Pancreas (tissue), 10 donors: ENCODE measurements around the gene MRGPRF. TPM values are rescaled to one million over a fixed set of nuclear protein-coding genes. Genes with fewer than 3 reads are reported as not detected.
"Not testable (repeated sequence)": the region's sequence is repeated elsewhere in the genome, so short reads cannot be mapped to it uniquely, and the experiment has no call there.

Experiments
- ATAC-seq, 4 donors: fragments of 200-7000 bp; cut with Tn5 transposase; one replicate each; pipeline versions ENCODE4 v1.8.0 to v1.9.1; 2020; ENCODE audit warnings: mild to moderate bottlenecking in 4 of 4, moderate library complexity in 4 of 4
- DNase-seq, 6 donors: peaks; one replicate each; pipeline ENCODE4 v3.0.0-alpha.2; 2020
- FAIRE-seq: peaks from 2 replicates; lab custom pipeline; 2012; peaks lifted over from hg19 to GRCh38; lab: Jason Lieb, UNC
- H3K27ac ChIP-seq, 4 donors: fragments of 200-600 bp; sonication (generic); 1 replicate in 3 of 4; 2 replicates in 1 of 4; pipeline versions ENCODE4 v1.5.0 to v1.8.0; 2020
- H3K27me3 ChIP-seq, 4 donors: fragments of 200-600 bp; one replicate each; pipeline ENCODE4 v1.8.0; 2021
- H3K36me3 ChIP-seq, 3 donors: fragments of 200-600 bp; sonication (generic) in 1 of 3; one replicate each; pipeline versions ENCODE4 v1.5.0 to v1.8.0; 2020 to 2021
- H3K4me1 ChIP-seq, 3 donors: fragments of 200-600 bp; one replicate each; pipeline ENCODE4 v1.8.0; 2021
- H3K4me3 ChIP-seq, 4 donors: fragments of 200-600 bp; sonication (generic) in 2 of 4; one replicate each; pipeline versions ENCODE4 v1.5.0 to v1.8.0; 2020 to 2021
- H3K9me3 ChIP-seq, 4 donors: fragments of 200-600 bp; one replicate each; pipeline ENCODE4 v1.8.0; 2021
- CTCF ChIP-seq, 4 donors: fragments of 200-600 bp; sonication (generic) in 3 of 4; IDR thresholded peaks; one replicate each; pipeline versions ENCODE4 v1.5.0 to v1.8.0; 2021; ENCODE audit warnings: antibody characterized with exemption in 4 of 4
- WGBS, 2 donors: extraction: QIAGEN DNeasy Blood & Tissue Kit; methylation state at CpG; one replicate each; pipeline ENCODE4 v1.1.7; 2013; 5-methylcytosine and 5-hydroxymethylcytosine counted together
- intact Hi-C, 3 donors: fragments of 100-400 bp; cut with DNase I; formaldehyde crosslinking; loops; one replicate each; pipeline versions ENCODE4 v1.11.1 to v1.14.2; 2022
- polyA plus RNA-seq, 2 donors: library from polyadenylated mRNA; stranded (reverse); fragments of 200-250 nt; gene quantifications; one replicate each; pipeline ENCODE4 v1.2.3, GENCODE V29; 2013
- total RNA-seq, 6 donors: library from RNA; stranded (reverse); fragmentation: NEBNext Ultra II Directional in 4 of 6; extraction: Animal tissue kit (Norgen Biotek cat#: 25700) in 4 of 6; gene quantifications; one replicate each; pipeline versions ENCODE4 v1.2.1 to v1.2.4, GENCODE V29; 2021 to 2023
- donor health status: healthy with polysubstance abuse.
- donor health status: DM: no; HTN: no; CAD: no; lungs with moderate emphysema.
- donor health status: DM: no; HTN: no; CAD: no.
- donor health status: control.
- donor health status: control.
- donor health status: Bipolar disorder and iron deficiency.
- donor health status: DM: yes; HTN: yes; CAD: no.
- donor health status: DM: no; HTN: no; CAD: no.
- donor health status: DM: no; HTN: no; CAD: no.
- donor health status: DM: yes; HTN: yes; CAD: no.

MRGPRF gene
- total and polyA plus RNA-seq, 8 donors: 0.37 to 4.2 (median 1.6) TPM

- H3K4me3 ChIP-seq: no peak overlapping the region
- ATAC-seq (peak; percentile 50 to 76 (median 72)), DNase-seq (peak in 3 of 6 donors; percentile 5 to 35 (median 14)), FAIRE-seq (peak; percentile 71)
- intact Hi-C loops: no loop called here
- H3K27ac ChIP-seq: peak overlapping the region in 1 of 4 donors; percentile 33
- H3K36me3 ChIP-seq: no peaks in the 10 kb centered on the region
- 28 to 36% methylated on average over 8 of the region's 8 CpGs for WGBS, 2 donors
- no peaks in the 10 kb centered on the region for H3K9me3 ChIP-seq
- H3K27me3 ChIP-seq: no peaks in the 10 kb centered on the region
- peak in 1 of 4 donors; percentile 12 for TF ChIP-seq CTCF (IDR thresholded peaks at IDR 0.05)
- H3K4me1 ChIP-seq: no peaks in the 10 kb centered on the region
Observed at GRCh38 chr11:69000831-69001242, 12.2 kb downstream of the MRGPRF start.

- intact Hi-C loops: no loop called here
- no peak overlapping the region for H3K4me3 ChIP-seq
- 68% methylated on average over 5 of the region's 5 CpGs for WGBS, 2 donors
- no peaks in the 10 kb centered on the region for H3K4me1 ChIP-seq
- H3K36me3 ChIP-seq: no peaks in the 10 kb centered on the region
- no peak for TF ChIP-seq CTCF (IDR thresholded peaks at IDR 0.05)
- no peak for ATAC-seq
- H3K27me3 ChIP-seq: no peaks in the 10 kb centered on the region
- H3K27ac ChIP-seq: no peak overlapping the region
- no peak for FAIRE-seq
- DNase-seq: peak in 2 of 6 donors; percentile 8 to 37
- no peaks in the 10 kb centered on the region for H3K9me3 ChIP-seq
Observed at GRCh38 chr11:69000391-69000790, 12.7 kb downstream of the MRGPRF start.

GRCh38 chr11:68999748-69000355 lies 13.2 kb downstream of the MRGPRF start:
- H3K36me3 ChIP-seq, FAIRE-seq, H3K4me1 ChIP-seq, H3K4me3 ChIP-seq, ATAC-seq, H3K27me3 ChIP-seq, H3K27ac ChIP-seq, H3K9me3 ChIP-seq, intact Hi-C loops: not testable (repeated sequence)
- 74 to 80% methylated on average over 12 of the region's 12 CpGs for WGBS, 2 donors
- peak in 2 of 6 donors; percentile 5 to 39 for DNase-seq

GRCh38 chr11:68999093-68999747 lies 13.8 kb downstream of the MRGPRF start:
- ATAC-seq (no peak), DNase-seq (peak in 2 of 6 donors; percentile 7 to 18), FAIRE-seq (no peak)
- intact Hi-C loops: no loop called here
- Histone ChIP-seq H3K27me3 (no peaks in the 10 kb centered on the region), H3K4me1 (no peaks in the 10 kb centered on the region), H3K36me3 (no peaks in the 10 kb centered on the region), H3K4me3 (no peak overlapping the region), H3K27ac (no peak overlapping the region), H3K9me3 (no peaks in the 10 kb centered on the region)
- TF ChIP-seq CTCF (IDR thresholded peaks at IDR 0.05): no peak
- WGBS, 2 donors: 77 to 81% methylated on average over 8 of the region's 8 CpGs

- no peak for FAIRE-seq
- intact Hi-C loops: no loop called here
- no peak for TF ChIP-seq CTCF (IDR thresholded peaks at IDR 0.05)
- Histone ChIP-seq H3K4me1 (no peaks in the 10 kb centered on the region), H3K4me3 (no peak overlapping the region), H3K9me3 (no peaks in the 10 kb centered on the region), H3K36me3 (no peaks in the 10 kb centered on the region), H3K27me3 (no peaks in the 10 kb centered on the region), H3K27ac (no peak overlapping the region)
- WGBS, 2 donors: 28 to 32% methylated on average over 13 of the region's 13 CpGs
- no peak for ATAC-seq
- peak in 2 of 6 donors; percentile 8 to 30 for DNase-seq
Observed at GRCh38 chr11:68998390-68998911, 14.6 kb downstream of the MRGPRF start.
